GM19438 (cell line): ENCODE results near the gene HOATZ.

Source experiments
- ATAC-seq: cut with Tn5 transposase; IDR thresholded peaks from one replicate; pipeline ENCODE4 v1.9.1; 2021; ENCODE audit warnings: low read depth; ENCODE audit not compliant: unreplicated experiment

HOATZ gene

GRCh38 chr11:111574373-111575225 lies 60.0 kb downstream of the HOATZ start:
- no peak for ATAC-seq

GRCh38 chr11:111575740-111576139 lies 61.2 kb downstream of the HOATZ start:
- ATAC-seq: no peak

GRCh38 chr11:111577821-111578220 lies 63.2 kb downstream of the HOATZ start:
- no peak for ATAC-seq

GRCh38 chr11:111581341-111581740 lies 66.8 kb downstream of the HOATZ start:
- ATAC-seq: no peak

GRCh38 chr11:111582163-111582562 lies 67.6 kb downstream of the HOATZ start:
- no peak for ATAC-seq

GRCh38 chr11:111582881-111583280 lies 68.3 kb downstream of the HOATZ start:
- ATAC-seq: no peak

- ATAC-seq: no peak
These were observed 70.8 kb downstream of the HOATZ start for GRCh38 chr11:111585371-111585770.

GRCh38 chr11:111586388-111586831 lies 71.8 kb downstream of the HOATZ start:
- no peak for ATAC-seq
